Spleen (tissue), 7 donors: ENCODE results near the gene RPA1.
A peak's percentile ranks its signal among the peaks of the same experiment; 100 is the strongest.

Experiments used
- POLR2A ChIP-seq, 3 donors: fragments of 450-650 bp; IDR thresholded peaks; one replicate each; pipeline ENCODE4 v1.5.1; 2017; ENCODE audit warnings: antibody characterized with exemption in 3 of 3, mild to moderate bottlenecking in 1 of 3
- POLR2AphosphoS5 ChIP-seq, 3 donors: sonication (generic); formaldehyde crosslinking; IDR thresholded peaks; one replicate each; pipeline ENCODE4 v1.5.1; 2017; ENCODE audit warnings: antibody characterized with exemption in 3 of 3
- TF ChIP-seq, protein P1 (sequence below), 11 experiments: fragments of 200-600 bp in 7 of 11; fragments of 450-650 bp in 4 of 11; sonication (generic) in 4 of 11; IDR thresholded peaks in 8 of 11; conservative IDR thresholded peaks in 3 of 11; 1 replicate in 7 of 11; 2 replicates in 4 of 11; pipeline versions ENCODE4 v1.4.0 to v1.8.0; 2016 to 2021; ENCODE audit warnings: antibody characterized with exemption in 11 of 11, inconsistent platforms in 4 of 11, mild to moderate bottlenecking in 1 of 11
- donor health status: DM: no; HTN: no; CAD: no; lungs with moderate emphysema.
- donor health status: DM: no; HTN: no; CAD: no.
- donor health status: DM: no; HTN: no; CAD: no.

DNA sequence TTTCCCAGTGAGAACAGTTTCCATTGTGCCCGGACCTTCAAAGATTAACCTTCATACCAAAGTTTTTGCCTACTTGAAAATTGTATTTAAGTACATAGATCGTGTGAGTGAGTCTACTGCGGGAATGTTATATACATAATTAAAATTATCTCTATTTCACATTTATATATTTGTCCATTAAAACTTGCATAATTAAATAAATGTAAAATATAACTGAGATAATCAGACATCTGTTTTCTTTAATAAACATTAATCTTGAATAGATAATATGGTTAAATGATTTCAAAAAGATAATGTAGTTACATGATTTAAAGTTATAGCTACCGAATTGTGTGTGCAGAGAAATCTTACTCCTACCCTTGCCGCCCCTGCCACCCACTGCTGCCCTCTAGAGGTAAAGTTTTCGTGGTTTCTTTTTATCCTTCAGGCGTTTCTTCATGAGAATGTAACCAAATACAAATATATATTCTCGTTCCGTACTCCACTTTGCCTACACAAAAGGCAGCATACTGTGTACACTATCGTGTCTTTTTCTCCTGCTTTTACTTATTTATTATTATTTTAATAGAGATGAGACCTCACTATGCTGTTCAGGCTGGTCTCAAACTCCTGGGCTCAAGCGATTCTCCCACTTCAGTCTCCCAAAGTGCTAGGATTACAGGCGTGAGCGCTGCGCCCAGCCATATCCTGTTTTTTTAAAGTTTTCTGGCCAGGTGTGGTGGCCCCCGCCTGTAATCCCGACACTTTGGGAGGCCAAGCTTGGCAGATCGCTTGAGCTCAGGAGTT lies 35.6 kb downstream of the RPA1 start:
- TF ChIP-seq POLR2A (IDR thresholded peaks at IDR 0.05) = no peak
- TF ChIP-seq, protein P1, sequence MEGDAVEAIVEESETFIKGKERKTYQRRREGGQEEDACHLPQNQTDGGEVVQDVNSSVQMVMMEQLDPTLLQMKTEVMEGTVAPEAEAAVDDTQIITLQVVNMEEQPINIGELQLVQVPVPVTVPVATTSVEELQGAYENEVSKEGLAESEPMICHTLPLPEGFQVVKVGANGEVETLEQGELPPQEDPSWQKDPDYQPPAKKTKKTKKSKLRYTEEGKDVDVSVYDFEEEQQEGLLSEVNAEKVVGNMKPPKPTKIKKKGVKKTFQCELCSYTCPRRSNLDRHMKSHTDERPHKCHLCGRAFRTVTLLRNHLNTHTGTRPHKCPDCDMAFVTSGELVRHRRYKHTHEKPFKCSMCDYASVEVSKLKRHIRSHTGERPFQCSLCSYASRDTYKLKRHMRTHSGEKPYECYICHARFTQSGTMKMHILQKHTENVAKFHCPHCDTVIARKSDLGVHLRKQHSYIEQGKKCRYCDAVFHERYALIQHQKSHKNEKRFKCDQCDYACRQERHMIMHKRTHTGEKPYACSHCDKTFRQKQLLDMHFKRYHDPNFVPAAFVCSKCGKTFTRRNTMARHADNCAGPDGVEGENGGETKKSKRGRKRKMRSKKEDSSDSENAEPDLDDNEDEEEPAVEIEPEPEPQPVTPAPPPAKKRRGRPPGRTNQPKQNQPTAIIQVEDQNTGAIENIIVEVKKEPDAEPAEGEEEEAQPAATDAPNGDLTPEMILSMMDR (IDR thresholded peaks at IDR 0.05 in 8 of 11, conservative IDR thresholded peaks at IDR 0.05 in 3 of 11) = peak; percentile 25 to 72 (median 57)
- no peak for TF ChIP-seq POLR2AphosphoS5 (IDR thresholded peaks at IDR 0.05)
